HG03558 (cell line): ENCODE measurements around the gene TSPAN17.

Experiments
- ATAC-seq: cut with Tn5 transposase; IDR thresholded peaks from one replicate; pipeline ENCODE4 v1.9.1; 2021; ENCODE audit warnings: moderate number of reproducible peaks; ENCODE audit not compliant: unreplicated experiment; ENCODE audit errors: extremely low read depth

Gene TSPAN17

DNA sequence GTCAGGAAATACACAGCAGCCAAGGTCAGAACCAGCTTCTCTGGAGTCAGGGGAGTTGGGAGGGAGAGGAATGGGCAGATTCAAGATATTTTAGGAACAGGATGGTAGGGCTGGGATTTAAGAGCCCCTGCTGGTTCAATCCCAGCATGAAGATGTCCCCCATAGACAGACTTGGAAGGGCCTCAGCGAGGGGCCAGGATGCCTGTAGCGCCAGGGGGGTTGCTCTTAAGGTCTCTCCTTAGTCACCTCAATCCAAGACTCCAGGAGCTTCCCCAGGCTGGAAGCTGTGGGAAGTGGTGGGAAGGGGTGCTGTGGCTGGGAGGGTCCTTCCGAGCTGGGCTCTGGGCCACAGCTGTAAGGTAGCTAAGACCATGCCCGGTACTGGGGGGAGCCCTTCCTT is 8.1 kb upstream of the TSPAN17 start:
- ATAC-seq, result no peak

GRCh38 chr5:176639981-176640380 is 7.3 kb upstream of the TSPAN17 start:
- ATAC-seq, result no peak

DNA sequence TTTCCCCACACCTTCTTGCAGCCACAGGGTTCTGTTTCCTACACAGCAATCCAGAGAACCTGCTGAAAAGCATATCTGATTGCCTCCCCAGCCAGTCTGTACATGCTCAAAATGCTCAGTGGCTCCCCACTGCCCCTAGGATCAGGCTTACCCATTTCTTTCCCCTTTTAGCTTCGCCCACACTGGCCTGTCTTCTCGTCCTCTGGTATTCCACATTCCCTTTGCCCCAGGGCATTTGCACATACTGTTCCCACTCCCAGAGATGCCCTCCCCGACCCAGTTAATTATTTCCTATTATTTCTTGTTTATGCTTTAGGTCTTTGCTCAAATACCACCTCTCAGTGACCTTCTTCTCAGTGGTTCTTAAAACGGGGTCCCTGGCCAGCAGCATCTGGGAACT is 6.7 kb upstream of the TSPAN17 start:
- ATAC-seq, result no peak

GRCh38 chr5:176642675-176643490 is 4.4 kb upstream of the TSPAN17 start:
- no peak for ATAC-seq

GRCh38 chr5:176643491-176644219 is 3.6 kb upstream of the TSPAN17 start:
- ATAC-seq, result no peak

- no peak for ATAC-seq
Measured at GRCh38 chr5:176644294-176644693, 3.0 kb upstream of the TSPAN17 start.

DNA sequence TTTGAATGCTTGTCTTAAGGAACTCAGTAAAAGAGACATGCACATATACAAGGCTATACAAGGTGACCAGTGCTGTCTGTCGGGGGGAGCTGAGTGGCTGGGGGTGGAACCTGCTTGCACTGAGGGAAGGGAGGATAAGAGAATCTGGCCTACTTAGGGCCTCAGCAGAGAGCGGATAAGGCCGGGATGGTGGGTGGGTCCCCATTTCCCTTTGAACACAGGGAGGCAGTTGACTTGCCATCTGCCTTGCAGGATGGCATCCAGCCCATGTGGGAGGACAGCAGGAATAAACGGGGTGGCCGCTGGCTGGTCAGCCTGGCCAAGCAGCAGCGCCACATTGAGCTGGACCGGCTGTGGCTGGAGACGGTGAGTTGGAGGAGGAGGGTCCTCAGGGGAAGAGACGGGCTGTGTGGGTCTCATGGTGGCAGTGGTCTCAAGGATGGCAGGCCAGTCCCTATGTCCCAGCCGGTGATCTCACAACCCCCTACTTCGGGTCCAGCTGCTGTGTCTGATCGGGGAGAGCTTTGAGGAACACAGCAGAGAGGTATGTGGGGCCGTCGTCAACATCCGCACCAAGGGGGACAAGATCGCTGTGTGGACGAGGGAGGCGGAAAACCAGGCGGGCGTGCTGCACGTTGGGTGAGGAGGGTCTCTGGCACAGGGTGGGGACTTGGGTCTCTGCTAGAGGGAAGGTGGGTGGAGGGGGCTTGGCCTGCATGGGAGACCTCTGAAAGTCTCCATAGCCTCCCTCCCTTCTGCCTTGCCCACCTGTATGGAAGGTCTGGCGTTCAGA is 2.2 kb upstream of the TSPAN17 start:
- ATAC-seq, result no peak

DNA sequence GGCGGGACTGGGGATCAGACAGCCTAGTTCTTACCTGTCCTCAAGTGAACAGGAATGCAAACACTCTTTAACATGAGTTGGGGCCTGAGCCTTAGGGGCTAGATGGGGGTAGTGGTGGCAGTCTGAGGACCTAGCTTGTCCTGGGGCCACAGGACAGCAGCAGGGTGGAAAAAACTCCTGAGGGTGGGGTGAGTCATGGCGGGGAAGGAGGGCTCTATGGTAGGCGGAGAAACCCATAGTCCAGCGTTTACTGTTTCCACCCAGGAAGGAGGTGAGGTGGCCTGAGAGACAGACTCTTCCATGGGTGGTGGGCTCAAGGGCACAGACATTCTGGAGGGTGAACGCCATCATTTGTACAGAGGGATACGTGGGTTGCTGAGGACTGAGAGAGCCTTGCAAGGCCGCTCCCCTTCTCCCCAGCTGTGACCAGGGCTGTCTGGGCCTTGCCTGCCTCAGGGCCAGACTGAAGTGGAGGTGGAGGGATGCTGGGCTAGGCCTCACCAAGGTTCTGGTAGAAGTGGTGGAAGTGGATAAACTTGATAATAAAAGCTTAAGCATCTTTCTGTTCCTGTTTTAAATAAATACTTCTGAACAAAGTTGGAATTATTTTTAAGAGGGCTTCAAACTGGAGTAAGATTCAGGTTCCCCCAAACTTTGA is 1.1 kb upstream of the TSPAN17 start:
- ATAC-seq, result no peak

DNA sequence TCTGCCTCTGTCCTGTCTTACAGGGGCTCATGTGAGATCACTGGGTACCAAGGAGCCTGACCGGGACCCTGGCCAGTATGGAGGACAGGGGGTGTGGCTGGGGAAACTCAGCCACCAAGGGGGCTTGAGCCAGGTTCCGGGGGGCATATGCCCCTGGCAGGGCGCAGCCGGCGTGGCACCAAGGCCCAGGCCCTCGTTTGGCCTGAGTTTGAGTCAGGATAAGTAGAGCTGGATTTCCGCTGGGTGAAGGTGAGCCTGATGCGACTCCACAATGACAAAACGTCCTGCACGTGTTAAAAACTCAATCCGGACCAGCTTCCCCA is 616 bp upstream of the TSPAN17 start:
- ATAC-seq, result peak; percentile 5

- no peak for ATAC-seq
Measured at GRCh38 chr5:176647843-176648473, 674 bp downstream of the TSPAN17 start.

GRCh38 chr5:176648474-176649194 is 1.4 kb downstream of the TSPAN17 start:
- ATAC-seq, result no peak

DNA sequence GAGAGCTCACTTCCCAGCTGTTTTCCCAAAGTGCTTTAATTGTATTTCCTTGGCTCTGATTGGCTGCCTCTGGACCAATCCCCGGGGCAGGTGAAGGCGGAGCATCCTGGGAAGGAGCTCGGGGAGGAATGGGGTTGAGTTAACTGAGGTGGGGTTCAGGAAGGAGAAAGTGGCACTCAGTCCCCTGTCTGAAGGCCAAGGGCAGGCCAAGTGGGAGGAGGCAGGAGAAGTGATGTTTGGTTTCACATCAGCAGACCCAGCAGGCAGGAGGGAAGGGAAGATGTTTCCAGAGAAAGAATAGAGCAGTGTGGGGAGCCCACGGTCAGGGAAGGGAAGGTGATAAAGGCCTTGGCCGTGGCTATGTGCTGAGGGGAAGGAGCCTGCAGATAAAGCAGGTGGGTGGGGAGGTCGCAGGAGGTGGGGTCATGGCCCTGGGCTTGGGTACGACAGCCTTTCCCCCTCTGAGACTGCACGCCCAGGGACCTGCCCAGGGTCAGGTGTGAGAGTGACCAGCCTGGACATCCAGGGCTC is 3.1 kb downstream of the TSPAN17 start:
- ATAC-seq, result no peak

DNA sequence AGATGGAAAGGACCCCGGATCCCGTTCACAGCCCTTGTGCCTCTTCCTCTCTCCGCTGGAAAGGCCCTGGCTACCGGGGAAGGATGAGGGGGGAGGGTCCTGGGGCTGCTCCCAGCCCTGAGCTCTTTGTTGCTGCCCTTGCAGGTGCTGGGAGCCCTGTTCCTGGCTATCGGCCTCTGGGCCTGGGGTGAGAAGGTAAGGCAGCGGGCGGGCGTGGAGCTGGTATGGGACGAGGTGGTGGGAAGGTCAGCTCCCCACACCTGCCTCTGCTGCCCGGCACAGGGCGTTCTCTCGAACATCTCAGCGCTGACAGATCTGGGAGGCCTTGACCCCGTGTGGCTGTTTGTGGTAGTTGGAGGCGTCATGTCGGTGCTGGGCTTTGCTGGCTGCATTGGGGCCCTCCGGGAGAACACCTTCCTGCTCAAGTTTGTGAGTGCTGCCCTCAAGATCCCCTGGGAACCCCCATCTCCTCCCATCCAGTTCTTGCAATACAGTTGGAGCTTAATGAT is 4.2 kb downstream of the TSPAN17 start:
- no peak for ATAC-seq

GRCh38 chr5:176652136-176652535 is 4.9 kb downstream of the TSPAN17 start:
- no peak for ATAC-seq

- ATAC-seq, result no peak
Measured at GRCh38 chr5:176653401-176654385, 6.4 kb downstream of the TSPAN17 start.

DNA sequence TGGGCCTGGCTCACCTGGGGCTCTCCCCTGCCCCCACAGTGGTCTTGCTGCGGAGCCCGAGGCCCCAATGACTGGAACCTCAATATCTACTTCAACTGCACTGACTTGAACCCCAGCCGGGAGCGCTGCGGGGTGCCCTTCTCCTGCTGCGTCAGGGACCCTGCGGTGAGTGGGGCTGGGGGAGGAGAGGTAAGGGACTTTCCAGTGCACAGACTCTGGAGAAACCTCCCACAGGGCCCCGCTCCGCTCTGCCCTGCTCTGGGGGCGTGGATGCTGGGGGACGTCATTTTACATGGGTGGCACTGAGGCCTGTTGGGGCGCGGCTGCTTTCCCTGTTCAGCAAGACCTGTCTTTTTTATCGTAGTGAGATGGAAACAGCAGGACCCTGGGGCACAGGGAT is 7.6 kb downstream of the TSPAN17 start:
- ATAC-seq, result no peak

GRCh38 chr5:176656467-176656990 is 9.2 kb downstream of the TSPAN17 start:
- ATAC-seq, result no peak
